RWPE2 (cell line): ENCODE results near the gene MAN1C1.
A peak's percentile ranks its signal among the peaks of the same experiment; 100 is the strongest.

Experiments used
- ATAC-seq: fragments of 200-7000 bp; cut with Tn5 transposase; 3 replicates; pipeline ENCODE4 v1.9.1; 2021; ENCODE audit warnings: low read depth
- DNase-seq: peaks from one replicate; pipeline ENCODE4 v3.0.0-alpha.2; 2020; ENCODE audit warnings: low spot score
- H3K27ac ChIP-seq: fragments of 450-650 bp; 2 replicates; pipeline ENCODE4 v1.5.1; 2017; ENCODE audit warnings: mild to moderate bottlenecking; ENCODE audit not compliant: poor library complexity, severe bottlenecking
- H3K27me3 ChIP-seq: fragments of 250-450 bp; sonication (Bioruptor Pico); 2 replicates; pipeline ENCODE4 v1.5.1; 2021; ENCODE audit warnings: mild to moderate bottlenecking, moderate library complexity; ENCODE audit not compliant: insufficient read depth, poor library complexity, severe bottlenecking
- H3K36me3 ChIP-seq: fragments of 250-450 bp; sonication (Bioruptor Pico); 2 replicates; pipeline ENCODE4 v1.5.1; 2020; ENCODE audit warnings: low read depth, mild to moderate bottlenecking, moderate library complexity
- H3K4me1 ChIP-seq: fragments of 250-450 bp; sonication (Bioruptor Pico); 2 replicates; pipeline ENCODE4 v1.5.1; 2021; ENCODE audit warnings: mild to moderate bottlenecking, moderate library complexity; ENCODE audit not compliant: insufficient read depth, poor library complexity, severe bottlenecking
- H3K4me3 ChIP-seq: fragments of 250-450 bp; sonication (Bioruptor Pico); 2 replicates; pipeline ENCODE4 v1.5.1; 2021; ENCODE audit warnings: mild to moderate bottlenecking, moderate library complexity; ENCODE audit not compliant: severe bottlenecking
- H3K9me3 ChIP-seq: fragments of 250-450 bp; sonication (Bioruptor Pico); 2 replicates; pipeline ENCODE4 v1.5.1; 2021; ENCODE audit warnings: mild to moderate bottlenecking, moderate library complexity; ENCODE audit not compliant: severe bottlenecking
- CTCF ChIP-seq: fragments of 450-650 bp; IDR thresholded peaks from one replicate; pipeline ENCODE4 v1.5.1; 2017; ENCODE audit warnings: mild to moderate bottlenecking, moderate library complexity; ENCODE audit not compliant: poor library complexity, severe bottlenecking

The MAN1C1 gene

GRCh38 chr1:25691211-25691610, 74.6 kb downstream of the MAN1C1 start:
- no peaks in the 10 kb centered on the region for H3K27me3 ChIP-seq

GRCh38 chr1:25692560-25692959, 76.0 kb downstream of the MAN1C1 start:
- Histone ChIP-seq H3K4me1 (peaks cover 10% of the 10 kb centered on the region), H3K36me3 (no peaks in the 10 kb centered on the region), H3K27ac (no peak overlapping the region), H3K9me3 (no peaks in the 10 kb centered on the region), H3K4me3 (no peak overlapping the region), H3K27me3 (no peaks in the 10 kb centered on the region)
- DNase-seq, result no peak
- TF ChIP-seq CTCF, result peak; percentile 23
- no peak for ATAC-seq

More at GRCh38 chr1:25691211-25691610, 74.6 kb downstream of the MAN1C1 start:
- H3K4me3 ChIP-seq, result no peak overlapping the region
- no peak for ATAC-seq
- H3K4me1 ChIP-seq, result peaks cover 10% of the 10 kb centered on the region
- TF ChIP-seq CTCF, result no peak
- no peaks in the 10 kb centered on the region for H3K9me3 ChIP-seq
- no peak overlapping the region for H3K27ac ChIP-seq
- H3K36me3 ChIP-seq, result no peaks in the 10 kb centered on the region
- no peak for DNase-seq

GRCh38 chr1:25694167-25695007, 77.8 kb downstream of the MAN1C1 start:
- TF ChIP-seq CTCF, result no peak
- DNase-seq, result no peak

GRCh38 chr1:25695090-25695770, 78.6 kb downstream of the MAN1C1 start:
- no peaks in the 10 kb centered on the region for H3K27me3 ChIP-seq
- no peak overlapping the region for H3K4me3 ChIP-seq
- H3K36me3 ChIP-seq, result no peaks in the 10 kb centered on the region
- H3K9me3 ChIP-seq, result no peaks in the 10 kb centered on the region
- H3K4me1 ChIP-seq, result peaks cover 10% of the 10 kb centered on the region
- H3K27ac ChIP-seq, result peak overlapping the region; percentile 43
- ATAC-seq, result peak; percentile 64
- TF ChIP-seq CTCF, result no peak
- no peak for DNase-seq

More at GRCh38 chr1:25694167-25695007, 77.8 kb downstream of the MAN1C1 start:
- Histone ChIP-seq H3K9me3 (no peaks in the 10 kb centered on the region), H3K27ac (no peak overlapping the region), H3K27me3 (no peaks in the 10 kb centered on the region), H3K4me1 (peaks cover 10% of the 10 kb centered on the region), H3K4me3 (no peak overlapping the region), H3K36me3 (no peaks in the 10 kb centered on the region)
- ATAC-seq, result no peak
